GM19023 (cell line): Measurements from ENCODE around the gene MMRN1.
A peak's percentile ranks its signal among the peaks of the same experiment; 100 is the strongest.

Experiments used
- ATAC-seq: cut with Tn5 transposase; IDR thresholded peaks from one replicate; pipeline ENCODE4 v1.9.1; 2021; ENCODE audit warnings: mild to moderate bottlenecking, moderate library complexity; ENCODE audit not compliant: unreplicated experiment

The MMRN1 gene

GRCh38 chr4:89894649-89895550, at the start of gene MMRN1:
MMRN1 (plus strand) TSS chr4:89894854; CDS start chr4:89894972, 118 bp downstream.
- no peak for ATAC-seq

DNA sequence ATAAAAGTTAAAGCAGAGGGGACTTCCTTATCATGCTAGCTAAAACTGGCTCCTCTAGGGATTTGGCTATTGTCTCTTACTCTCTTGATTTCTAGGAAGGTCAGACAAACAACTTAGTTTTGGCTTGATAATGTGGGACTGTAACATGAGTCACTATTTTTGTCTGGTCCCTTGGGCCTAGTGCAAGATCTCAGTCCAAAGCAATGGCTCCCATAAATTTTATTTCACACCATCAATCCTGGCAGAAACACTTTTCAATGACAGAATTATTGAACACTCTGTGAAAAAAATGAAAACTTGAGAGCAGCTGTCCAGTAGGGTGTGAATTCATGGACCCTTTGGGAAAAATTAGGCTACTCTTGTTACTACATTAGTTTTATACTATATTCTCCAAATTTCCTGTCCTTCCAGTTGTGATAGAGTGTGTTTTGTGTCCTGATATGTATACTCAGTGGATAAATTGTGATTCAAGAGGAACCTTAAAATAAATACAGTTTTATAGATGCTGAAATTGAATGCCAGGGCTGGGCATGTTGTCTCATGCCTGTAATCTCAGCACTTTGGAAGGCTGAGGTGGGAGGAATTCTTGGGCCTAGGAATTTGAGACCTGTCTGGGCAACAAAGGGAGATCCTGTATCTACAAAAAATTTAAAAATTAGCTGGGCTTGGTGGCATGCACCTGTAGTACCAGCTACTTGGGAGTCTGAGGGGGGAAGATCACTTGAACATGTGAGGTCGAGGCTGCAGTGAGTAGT, 46.9 kb upstream of the MMRN1 start:
- no peak for ATAC-seq

- no peak for ATAC-seq
Observed at GRCh38 chr4:89855236-89855635, 39.4 kb upstream of the MMRN1 start.

DNA sequence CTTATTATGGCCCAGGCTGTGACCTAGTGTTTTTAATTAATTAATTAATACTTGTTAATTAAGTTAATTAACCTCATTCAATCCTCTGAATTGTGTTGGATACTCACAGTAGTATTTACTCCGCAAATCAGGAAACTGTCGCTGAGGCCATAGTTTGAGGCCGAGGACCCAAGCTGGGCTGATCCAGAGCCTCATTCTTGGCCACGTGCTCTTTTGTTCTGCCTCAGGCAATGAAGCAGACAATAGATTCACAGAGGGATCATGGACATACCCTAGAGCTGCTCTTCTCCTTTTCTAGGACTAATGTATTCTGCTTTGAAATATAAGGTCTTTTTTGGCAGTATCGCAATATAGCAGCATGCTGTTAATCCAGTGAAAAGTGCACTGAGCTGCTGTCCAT, 33.7 kb upstream of the MMRN1 start:
- no peak for ATAC-seq

DNA sequence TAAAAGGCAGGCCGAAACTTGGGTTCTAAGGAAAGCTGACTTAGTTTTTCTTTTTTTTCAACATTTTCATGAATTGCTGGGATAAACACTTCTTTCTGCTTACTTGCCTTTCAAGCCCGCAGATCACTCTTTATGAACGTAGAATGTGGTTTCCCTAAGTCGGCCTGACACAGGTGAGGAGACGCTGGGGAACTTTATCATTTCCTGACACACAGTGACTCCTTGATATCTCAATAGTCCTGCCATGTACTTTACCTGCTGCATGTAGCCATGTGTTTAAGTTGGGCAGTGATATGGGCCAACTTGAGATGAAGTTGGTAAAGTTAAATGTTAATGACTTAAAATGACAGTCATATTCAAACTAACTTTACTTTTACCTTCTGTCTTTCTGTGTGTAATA, 31.1 kb upstream of the MMRN1 start:
- no peak for ATAC-seq

GRCh38 chr4:89868276-89868675, 26.4 kb upstream of the MMRN1 start:
- ATAC-seq: no peak

DNA sequence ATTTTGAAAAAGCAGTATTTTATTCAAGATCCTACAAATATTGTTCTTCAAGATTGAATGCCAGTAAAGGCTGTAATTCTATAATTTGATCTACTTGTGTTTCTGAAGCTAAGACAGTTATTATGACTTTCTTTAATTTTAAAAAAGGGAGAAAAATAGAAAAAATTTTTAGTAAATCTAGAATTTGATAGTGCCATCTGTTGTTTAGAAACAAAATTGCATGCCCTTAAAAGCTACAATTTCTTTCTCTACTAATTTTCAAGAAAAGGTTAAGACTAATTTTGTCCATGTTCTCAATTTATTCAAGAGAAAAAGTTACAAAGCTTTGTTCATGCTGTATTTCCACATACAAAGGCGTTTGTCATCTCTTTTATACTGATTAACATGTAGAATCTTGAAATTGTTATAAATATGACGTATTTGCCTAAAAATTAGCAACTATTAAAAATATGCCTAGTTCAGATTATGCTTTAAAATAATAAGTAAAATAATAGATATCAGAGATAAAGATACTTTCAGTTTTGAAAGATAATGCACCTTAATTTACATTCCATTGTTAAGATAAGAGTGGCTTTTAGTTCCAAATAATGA, 25.6 kb upstream of the MMRN1 start:
- no peak for ATAC-seq

GRCh38 chr4:89871211-89871610, 23.4 kb upstream of the MMRN1 start:
- ATAC-seq: no peak

DNA sequence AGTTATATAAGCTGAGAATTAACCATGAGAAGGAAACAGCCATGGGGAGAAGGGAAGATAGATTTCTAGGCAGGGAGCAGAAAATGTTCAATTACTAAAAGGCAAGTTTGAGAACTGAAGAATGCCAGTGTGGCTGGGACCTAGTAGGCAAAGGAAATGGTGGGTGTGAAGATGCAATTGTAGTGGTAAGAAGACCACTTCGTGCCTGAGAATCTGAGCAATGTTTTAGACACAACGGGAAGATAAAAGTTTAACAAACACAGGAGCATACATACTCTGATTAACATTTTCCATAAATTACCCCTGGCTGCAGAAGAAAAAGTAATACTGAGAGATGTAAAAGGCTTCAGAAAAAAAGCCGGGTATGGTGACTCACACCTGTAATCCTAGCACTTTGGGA, 18.1 kb upstream of the MMRN1 start:
- ATAC-seq: no peak

- ATAC-seq: no peak
Observed at GRCh38 chr4:89878611-89879010, 16.0 kb upstream of the MMRN1 start.

DNA sequence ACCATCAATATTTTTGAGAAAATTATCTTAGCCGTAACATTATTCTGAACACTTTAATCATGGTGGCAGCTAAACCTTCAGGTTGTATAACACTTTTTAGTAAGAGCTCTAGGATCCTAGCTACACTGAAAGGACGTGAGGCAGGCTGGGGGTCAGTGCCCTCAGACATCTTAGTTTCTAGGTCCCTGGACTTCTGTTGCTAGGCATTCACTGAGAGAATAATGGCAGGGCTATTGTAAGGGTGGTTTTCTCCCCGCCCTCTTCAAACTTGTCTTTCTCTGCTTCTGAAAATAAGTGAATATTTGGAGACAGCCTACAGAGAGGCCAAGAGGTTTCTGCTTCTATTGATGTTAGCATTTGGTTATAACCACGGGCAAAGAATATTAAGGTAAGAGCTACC, 15.4 kb upstream of the MMRN1 start:
- no peak for ATAC-seq

DNA sequence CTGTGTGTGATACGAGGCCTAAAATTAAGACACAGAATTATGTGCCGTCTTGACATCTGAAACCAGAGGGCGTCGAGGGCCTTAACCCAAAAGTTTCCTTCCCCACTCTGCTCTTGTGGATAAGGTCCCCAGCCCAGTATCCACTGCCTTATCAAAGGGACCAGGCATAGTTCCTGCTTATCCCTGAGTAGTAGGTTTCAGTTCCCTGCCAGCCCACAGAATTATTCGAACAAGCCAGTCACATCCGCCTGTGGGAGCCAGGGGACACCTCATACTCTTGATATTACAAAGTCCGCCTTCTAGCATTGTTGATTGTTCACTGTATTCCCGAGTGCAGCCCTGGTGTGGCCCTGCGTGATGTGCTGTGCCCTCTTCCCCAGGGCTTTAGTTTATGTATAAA, 5.4 kb upstream of the MMRN1 start:
- ATAC-seq: no peak

GRCh38 chr4:89897867-89898266, 3.2 kb downstream of the MMRN1 start:
- ATAC-seq: no peak

GRCh38 chr4:89898304-89898716, 3.7 kb downstream of the MMRN1 start:
- ATAC-seq: peak; percentile 53

GRCh38 chr4:89899152-89899551, 4.5 kb downstream of the MMRN1 start:
- ATAC-seq: no peak

DNA sequence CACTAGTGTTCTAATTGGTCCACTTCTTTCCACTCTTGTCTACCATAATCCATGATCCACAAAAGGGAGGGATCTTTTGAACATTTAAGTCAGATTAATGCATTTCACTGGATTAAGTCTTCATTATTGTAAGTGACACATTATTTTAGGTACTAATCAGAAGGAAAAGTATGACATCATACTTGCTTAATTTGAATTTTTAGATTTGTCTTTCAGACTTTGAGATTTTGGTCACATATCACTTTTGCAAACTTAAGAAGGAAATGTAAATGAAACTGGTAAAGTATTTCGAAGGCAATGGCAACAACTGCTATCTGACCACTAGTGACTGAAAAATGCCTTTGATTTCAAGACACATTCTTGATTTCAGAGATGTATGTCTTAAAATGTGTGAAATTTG, 5.2 kb downstream of the MMRN1 start:
- no peak for ATAC-seq

DNA sequence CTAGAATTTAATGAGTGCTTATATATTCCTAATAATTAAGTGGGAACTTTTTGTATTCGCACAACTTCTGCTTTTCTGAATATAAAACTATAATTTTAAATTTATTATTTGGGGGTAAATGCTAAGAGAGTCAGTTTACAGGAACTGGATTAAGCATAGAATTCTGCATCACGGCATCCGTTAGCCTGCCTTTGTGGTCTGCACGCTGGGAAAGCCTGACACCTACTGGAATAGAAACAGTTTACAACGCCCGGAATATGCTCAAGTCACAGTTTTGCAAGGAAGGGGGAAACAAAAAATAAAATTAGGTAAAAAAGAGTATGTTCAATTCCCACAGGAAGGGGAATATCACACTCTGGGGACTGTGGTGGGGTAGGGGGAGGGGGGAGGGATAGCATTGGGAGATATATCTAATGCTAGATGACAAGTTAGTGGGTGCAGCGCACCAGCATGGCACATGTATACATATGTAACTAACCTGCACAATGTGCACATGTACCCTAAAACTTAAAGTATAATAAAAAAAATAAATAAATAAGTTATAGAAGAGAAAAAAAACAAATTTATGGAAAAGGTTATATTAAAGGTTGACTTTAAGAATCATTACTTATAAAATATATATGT, 7.3 kb downstream of the MMRN1 start:
- ATAC-seq: peak; percentile 84

DNA sequence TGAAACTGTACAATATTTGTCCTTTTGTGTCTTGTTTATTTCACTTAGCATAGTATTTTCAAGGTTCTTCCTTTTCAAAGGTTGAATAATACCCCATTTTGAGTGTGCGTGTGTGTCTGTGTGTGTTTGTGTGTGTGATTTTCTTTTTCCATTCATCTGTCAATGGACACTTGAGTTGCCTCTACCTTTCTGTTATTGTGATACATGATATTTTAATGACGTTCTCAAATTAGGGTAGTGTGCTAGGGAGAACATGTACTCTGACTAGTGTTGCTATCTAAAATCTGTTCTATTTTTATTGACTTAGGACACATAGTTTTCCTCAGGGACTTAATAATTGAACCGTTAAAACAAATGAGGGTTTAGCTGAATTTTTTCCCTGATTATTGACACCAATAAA, 9.9 kb downstream of the MMRN1 start:
- ATAC-seq: no peak

DNA sequence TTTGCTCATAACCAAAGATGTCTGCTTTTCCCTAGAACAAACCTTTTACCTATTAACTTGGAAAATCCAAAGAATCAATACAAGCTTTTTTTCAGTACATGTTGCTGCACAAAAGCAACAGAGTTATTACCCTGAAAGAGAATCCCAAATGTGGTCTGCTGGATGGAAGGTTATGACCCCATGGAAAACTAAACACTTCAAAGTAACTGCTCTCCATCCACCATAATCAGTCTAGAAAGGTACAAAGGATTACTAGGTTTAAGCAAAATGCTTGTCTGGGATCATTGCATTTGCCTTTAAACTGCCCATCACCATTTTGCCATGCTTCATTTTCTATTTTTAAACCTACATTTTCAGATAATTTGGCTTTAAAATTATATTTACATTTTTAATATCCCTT, 11.7 kb downstream of the MMRN1 start:
- ATAC-seq: no peak

GRCh38 chr4:89906777-89907521, 12.3 kb downstream of the MMRN1 start:
- ATAC-seq: no peak

DNA sequence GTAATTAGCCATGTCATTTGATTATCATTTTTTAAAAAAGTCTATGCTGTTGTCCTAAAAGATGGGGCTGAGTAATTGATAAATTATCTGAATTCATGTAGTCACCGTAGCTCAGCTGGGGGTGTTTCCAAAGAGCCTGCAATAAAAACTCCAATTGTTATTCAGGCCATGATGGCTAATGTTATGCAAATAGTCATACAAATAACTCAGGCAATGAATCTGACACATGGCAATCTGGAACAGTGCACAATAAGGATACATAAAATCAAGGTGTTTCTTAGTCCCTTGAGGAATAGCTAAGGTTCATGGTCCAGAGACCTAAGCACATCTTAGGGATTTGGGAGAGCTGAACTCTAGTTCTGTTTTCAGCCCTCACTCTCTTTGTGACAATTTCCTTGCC, 15.2 kb downstream of the MMRN1 start:
- no peak for ATAC-seq
